H4 (cell line): Measurements from ENCODE around the gene ANKH. TPM values are rescaled to one million over a fixed set of nuclear protein-coding genes. Genes with fewer than 3 reads are reported as not detected.

Source experiments
- DNase-seq: peaks from one replicate; pipeline ENCODE4 v3.0.0-alpha.2; 2015; ENCODE audit warnings: low spot score
- total RNA-seq: library from RNA; depleted of rRNA; stranded (reverse); fragments of >200 nt; shearing (Covaris generic); gene quantifications from 2 replicates; pipeline ENCODE4 v1.2.3, GENCODE V29; 2014

ANKH gene
- total RNA-seq, 1 experiment from 2014 or later: 20.8 TPM

DNA sequence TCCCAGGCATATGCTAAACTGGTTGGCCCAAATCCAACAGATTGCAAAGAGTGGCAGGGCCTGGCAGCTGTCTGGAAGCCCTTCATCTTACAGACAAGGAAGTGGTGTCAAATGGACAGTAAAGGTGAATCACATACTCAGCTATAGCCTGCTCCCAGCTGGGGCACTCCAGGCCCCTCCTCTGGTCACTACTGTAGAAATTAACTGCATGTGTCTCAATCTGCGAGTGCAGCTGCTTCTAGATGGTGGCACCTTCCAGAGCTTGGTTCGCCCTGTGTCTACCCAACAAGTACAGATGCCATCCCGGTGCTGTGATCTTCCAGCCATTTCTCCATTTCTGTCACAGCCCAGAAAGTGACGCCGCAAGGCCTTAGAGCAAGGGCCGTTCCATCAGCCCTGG, 156.9 kb downstream of the ANKH start:
- DNase-seq: no peak

DNA sequence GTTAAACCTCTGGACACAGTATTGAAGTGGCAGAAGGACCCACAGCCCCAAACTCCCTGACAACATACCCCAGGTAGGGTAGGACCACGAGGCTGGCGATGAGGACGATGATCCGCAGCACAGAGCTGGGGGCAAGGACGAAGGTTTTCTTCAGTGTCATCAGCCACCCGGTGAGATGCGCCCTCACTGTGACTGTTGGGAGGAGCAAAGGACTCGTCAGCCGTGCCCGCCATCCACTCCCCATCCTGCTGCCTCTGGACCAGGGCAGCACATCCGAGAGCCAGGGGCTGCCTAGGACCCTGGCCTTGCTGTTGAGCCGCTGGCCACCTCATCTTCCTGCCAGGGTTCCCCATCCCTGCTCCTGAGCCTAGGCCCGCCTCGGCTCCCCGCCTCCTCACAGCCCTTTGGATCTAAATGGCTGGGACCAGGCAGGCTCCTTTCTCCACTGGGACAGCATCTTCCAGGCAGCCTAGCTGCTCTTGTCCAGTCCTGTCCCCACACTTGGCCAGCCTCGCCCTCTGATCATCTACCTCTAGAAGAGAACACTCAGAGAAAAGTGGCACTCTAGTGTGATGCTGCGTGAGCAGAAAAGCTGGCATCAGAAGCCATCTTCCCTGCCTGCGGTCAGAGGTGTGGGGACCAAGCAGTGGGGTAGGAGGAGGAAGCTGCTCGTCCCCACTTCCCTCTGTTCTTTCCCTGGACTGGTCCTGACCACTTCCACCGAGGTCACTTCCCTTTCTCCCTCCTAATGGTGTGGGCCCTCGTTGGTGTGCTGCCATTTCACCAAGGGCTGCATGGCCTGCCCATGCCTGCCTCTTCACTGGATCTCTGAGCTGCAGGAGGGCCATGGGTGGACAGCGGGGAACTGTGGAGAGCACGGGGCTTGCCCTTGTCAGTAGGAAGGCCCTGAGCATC, 157.8 kb downstream of the ANKH start:
- DNase-seq: no peak

DNA sequence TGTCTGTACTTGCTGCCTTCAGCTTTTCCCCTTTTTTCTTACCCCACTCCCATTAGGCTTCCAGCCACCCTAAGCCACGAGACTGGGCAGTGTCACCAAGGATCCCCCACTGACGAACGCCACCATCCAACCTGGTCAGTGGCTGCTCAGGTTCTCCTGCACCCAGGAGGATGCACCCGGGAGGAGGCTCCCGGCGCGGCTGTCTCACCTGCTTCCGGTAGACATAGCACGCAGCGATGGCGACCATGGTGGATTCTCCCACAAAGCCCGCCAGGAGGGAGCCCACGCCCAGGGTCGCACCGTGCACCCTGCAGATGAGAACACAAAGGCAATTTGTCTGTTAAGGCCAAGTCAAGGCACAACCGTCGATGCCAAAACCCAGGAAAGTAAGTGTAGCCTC, 158.9 kb downstream of the ANKH start:
- DNase-seq: no peak

DNA sequence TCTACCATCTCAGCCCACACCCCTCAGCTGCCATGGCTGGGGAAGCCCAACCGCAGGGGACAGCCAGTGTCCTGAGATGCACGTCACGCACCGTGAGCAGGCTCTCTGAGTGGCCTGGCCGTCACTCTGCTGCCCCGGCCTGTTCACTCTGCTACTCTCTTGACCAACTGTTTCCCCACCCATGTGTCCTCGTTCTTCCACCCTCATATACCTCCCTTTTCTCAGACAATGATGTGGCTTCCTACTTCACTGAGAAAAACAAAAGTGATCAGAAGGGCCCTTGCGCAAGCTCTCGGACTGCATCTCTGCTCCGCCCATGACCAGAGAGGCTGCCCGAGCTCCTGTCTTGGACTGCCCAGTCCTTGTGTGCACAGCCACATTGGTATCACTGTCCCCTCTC, 159.4 kb downstream of the ANKH start:
- no peak for DNase-seq

DNA sequence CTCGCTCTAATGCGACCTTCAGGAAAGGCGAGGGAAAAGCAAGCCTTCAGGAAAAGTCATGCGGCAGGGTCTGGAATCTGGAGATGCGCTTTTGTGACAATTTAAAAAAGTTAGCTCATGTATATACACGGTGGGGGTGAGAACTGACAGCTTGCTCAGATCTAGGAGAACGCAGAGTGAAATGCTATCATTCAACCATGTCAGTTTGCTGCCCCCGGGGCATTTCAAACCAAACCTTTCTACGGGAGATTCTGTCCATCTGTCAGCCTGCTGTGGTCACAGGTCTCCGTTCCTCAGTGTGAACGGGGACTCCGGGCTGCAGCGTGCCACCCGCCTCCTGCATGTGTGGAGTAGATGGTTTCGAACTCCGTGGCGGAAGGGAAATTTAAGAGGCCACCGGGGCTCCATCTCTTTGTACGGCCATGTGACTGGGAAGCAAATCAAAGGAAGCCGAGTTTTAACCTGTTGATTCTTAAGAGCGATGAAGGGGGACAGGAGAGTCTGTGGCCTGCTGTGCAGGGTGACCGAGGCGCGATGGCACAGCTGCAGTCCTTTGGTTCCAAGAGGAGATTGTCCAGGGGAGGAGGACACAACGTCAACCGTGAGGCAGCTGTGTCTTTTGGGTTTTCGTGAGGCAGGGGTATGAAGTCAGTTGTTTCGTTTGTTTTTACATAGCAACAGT, 161.1 kb downstream of the ANKH start:
- DNase-seq: no peak

DNA sequence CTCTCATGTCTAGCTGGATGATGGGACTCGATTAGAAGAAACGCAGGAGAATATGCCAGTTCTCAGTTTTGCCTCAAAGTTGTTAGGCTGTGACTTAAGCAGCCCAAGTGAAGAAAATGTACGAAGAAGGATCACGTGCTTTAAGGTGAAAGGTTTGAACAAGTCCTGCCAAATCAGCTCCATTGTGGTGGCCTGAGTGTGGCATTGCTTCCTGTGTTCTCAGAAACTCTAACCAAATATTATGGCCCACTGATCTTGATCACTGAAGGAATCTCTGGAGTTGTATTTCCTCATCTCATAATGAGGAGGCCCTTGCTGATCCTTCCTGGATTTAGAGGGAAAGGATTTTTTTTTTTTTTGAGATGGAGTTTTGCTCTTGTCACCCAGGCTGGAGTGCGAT, 163.0 kb downstream of the ANKH start:
- DNase-seq: no peak

GRCh38 chr5:14707811-14708390, 163.7 kb downstream of the ANKH start:
- no peak for DNase-seq

GRCh38 chr5:14706615-14707021, 165.0 kb downstream of the ANKH start:
- DNase-seq: no peak

DNA sequence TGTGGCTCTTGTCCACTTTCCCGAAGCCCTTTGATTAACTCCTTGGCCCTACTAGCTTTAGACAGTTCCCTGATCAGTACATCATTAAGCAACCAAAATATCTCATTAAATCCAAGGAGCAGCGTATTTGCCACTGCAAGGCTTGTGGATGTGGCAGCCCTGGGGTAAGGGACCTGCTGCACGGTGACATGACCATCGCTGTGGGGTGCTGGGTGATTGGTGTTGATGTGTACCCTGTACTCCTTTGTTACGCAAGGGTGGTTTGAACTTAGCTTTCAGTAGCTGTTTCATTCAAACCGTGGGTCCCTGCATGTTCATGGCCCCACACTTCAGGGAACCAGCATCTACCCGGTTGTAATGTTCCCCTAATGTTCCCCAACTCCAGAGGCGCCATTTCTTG, 166.0 kb downstream of the ANKH start:
- DNase-seq: no peak

GRCh38 chr5:14702238-14702839, 169.2 kb downstream of the ANKH start:
- DNase-seq: no peak

- DNase-seq: no peak
Measured at GRCh38 chr5:14701556-14701955, 170.0 kb downstream of the ANKH start.

DNA sequence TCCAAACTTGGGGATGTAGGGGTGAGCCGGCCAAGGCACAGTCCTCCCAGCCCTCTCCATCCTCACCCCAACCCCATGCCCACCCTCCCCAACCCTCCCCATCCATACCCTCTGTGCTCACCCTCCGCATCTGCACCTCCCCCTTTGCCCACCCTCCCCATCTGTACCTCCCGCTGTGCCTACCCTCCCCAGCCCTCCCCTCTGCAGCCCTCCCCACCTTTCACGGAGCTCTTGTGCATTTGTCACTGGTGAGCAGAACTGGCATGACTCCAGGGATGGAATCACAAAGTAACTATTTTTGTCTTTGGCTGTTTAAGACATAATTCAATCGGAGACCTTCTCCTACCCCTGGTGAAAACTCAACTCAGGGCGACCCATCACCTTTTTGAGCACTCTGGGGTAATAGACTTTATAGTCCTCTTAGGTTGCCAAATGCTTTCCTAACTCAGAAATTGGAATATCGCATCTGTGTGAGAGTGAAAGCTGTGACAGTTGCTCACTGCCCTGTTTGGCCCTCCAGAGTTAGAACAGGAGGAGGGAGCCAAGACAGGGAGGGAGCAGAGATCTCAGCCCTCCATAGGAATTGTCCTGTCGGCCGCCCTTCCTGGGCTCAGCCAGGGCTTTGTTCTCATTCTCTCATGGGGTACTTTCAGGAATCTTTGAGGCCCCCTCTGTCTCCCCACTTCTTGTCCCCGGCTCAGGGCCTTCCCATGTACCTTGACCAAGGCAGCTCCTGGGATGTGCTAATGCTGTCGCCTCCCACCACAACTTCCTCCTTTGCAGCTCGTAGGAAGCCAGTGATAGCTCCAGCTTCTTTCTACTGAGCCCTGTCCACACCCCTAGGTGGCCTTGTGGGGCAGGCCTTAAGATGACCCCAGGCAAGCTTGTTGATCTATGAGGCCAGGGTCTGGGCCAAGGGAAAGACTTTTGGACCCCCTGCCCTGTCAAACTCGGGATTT, 170.8 kb downstream of the ANKH start:
- no peak for DNase-seq

DNA sequence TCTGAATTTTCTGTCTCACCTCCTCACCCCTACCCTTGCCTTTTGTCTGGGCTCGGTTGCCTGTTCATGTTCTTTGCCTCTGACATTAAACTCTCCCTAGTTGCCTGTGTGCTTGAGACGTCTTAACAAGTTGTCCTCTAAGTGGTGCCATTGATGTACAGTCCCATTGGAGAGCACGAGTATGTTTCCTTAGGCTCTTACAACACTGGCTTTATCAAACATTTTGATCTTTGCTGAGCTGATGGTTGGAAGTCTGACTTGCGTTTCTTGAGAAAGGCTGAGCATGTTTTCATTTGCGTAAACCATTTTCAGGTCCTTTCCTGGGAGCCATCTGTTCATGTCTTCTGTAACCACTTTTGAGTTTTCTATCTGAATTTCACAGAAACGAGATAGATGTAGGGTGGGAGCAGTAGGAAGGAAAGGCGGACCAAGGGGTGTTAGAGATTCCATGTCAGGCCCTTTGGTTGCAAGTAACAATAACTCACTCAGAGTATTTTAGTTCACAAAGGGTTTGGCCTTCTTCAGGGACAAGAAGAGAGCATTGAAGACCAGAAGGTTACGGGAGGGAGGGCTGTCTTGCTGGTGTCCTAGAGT, 171.7 kb downstream of the ANKH start:
- DNase-seq: no peak

- no peak for DNase-seq
Measured at GRCh38 chr5:14699159-14699558, 172.4 kb downstream of the ANKH start.

DNA sequence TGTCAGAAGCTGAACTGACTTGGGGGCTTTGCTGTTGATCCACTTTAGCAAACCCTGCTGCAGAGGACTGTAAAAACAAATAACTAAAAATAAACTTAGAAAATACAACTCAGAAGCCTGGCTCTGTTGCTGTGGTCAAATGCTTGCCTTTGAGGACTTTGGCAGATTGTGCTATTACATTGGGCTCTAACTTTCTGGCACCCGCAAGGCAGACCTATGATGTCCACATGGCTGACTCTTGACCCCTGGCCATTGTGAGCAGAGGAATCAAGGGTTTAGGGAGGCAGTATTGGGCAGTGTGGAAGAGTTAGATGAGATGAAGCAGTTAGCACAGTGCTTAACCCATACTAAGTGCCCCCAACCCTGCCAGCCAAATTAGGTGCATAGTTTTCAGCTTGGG, 173.1 kb downstream of the ANKH start:
- no peak for DNase-seq

DNA sequence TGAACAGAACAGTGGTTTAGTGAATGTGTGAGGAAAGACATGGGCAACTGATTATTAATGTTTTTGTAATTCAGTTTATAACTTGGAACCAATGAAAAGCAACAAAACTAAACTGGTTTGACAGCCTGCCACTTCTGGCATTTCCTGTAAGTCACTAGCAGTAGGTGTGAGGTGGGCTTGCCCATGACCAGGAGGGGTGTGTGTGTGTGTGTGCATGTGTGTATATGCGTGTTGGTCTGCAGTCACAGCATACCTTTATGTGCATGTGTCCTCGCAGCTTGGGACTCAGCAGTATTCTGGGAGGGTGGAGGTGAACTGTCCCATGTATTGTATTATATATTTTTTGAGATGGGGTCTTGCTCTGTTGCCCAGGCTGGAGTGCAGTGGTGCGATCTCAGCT, 174.7 kb downstream of the ANKH start:
- no peak for DNase-seq

DNA sequence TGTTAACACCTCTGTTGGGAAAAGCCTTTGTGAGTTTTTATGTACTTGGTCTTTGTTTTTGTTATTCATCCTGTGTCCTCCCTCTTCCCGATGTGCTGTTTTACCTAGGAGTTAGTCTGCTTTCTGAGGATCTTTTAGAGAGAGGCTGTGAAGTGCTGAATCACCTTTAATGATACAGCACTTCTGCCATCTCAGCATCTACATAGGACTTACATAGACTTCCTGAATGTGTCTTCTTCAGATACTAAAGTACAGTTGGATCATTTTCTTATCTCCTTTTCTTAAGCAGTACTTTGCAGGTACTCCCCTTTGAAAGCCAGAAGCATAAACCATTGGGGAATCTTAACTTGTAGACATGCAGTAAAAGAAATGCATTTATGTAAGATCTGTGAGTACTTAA, 175.5 kb downstream of the ANKH start:
- no peak for DNase-seq

DNA sequence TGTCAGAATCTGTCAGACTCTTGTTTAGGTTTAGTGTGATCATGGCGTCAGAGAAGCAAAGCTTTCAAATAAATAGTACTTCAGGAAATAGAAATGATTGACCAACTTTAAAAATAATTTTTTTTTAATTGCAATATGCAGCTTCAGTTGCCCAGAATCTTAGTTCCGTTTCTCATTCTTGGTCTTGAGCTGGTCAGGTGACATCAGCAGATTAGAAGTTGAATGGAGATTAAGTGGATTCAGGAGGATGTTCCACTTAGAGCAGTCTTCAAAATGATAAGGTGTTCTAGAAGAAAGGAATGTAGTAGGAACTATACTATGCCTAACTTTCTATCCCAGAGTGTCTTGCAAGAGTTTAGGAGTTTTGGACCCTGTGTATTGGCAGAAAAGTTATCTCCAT, 176.4 kb downstream of the ANKH start:
- no peak for DNase-seq

- no peak for DNase-seq
Measured at GRCh38 chr5:14693070-14693469, 178.5 kb downstream of the ANKH start.

- DNase-seq: peak; percentile 45
Measured at GRCh38 chr5:14687023-14687665, 184.4 kb downstream of the ANKH start.
